K562 (cell line): ENCODE results near the gene PAEP. TPM values are rescaled to one million over a fixed set of nuclear protein-coding genes. Genes with fewer than 3 reads are reported as not detected.

Source experiments
- ATAC-seq: fragments of 200-7000 bp; cut with Tn5 transposase; 3 replicates; pipeline ENCODE4 v1.9.1; 2020; ENCODE audit warnings: moderate library complexity
- BruUV-seq: library from RNA; stranded (reverse); fragments of 400-500 nt; replicated peaks from 2 replicates; lab custom pipeline; 2021; lab: Mats Ljungman, UMichigan
- CTCF ChIA-PET: fragments of 300-600 bp; formaldehyde crosslinking; extraction: SDS; loops from one replicate; lab custom pipeline; 2021; ENCODE audit warnings: low intra/inter-chr PET ratio; lab: Yijun Ruan, JAX
- POLR2A ChIA-PET: fragments of 300-600, 350-650 bp; sonication (Branson Sonifier 250); formaldehyde crosslinking; extraction: SDS; loops from one replicate; lab custom pipeline; 2021; ENCODE audit warnings: antibody characterized with exemption, inconsistent platforms; lab: Yijun Ruan, JAX
- DNase-seq, 4 experiments: peaks; one replicate each; pipeline versions ENCODE4 v3.0.0 to v3.0.0-alpha.2; 2011 to 2018; ENCODE audit warnings: low spot score in 3 of 4, mixed read lengths in 3 of 4; ENCODE audit errors: extremely low read depth in 1 of 4
- FAIRE-seq: peaks from 2 replicates; lab custom pipeline; 2011; peaks lifted over from hg19 to GRCh38; lab: Jason Lieb, UNC
- H2AFZ ChIP-seq: 2 replicates; pipeline ENCODE4 v1.6.0; 2011; ENCODE audit warnings: low read depth, low read length, control low read depth, inconsistent platforms
- H3K27ac ChIP-seq: fragments of 200-600 bp; 3 replicates; pipeline ENCODE4 v1.8.0; 2011; ENCODE audit warnings: low read depth, mild to moderate bottlenecking, control low read depth, inconsistent platforms, low read length, moderate library complexity, mixed read lengths; ENCODE audit errors: extremely low read depth
- H3K27me3 ChIP-seq, 2 experiments: fragments of 300-600 bp in 1 of 2; 2 replicates in 1 of 2; 3 replicates in 1 of 2; pipeline versions ENCODE4 v1.6.0 to v1.8.0; 2011; ENCODE audit warnings: inconsistent platforms in 2 of 2, low read length in 2 of 2, mild to moderate bottlenecking in 1 of 2, mixed read lengths in 1 of 2, moderate library complexity in 1 of 2; ENCODE audit not compliant: control insufficient read depth in 2 of 2, insufficient read depth in 2 of 2
- H3K36me3 ChIP-seq: fragments of 300-600 bp; 3 replicates; pipeline ENCODE4 v1.8.0; 2011; ENCODE audit warnings: mild to moderate bottlenecking, low read length, inconsistent platforms; ENCODE audit not compliant: control insufficient read depth, insufficient read depth
- H3K4me1 ChIP-seq, 2 experiments: fragments of 200-600 bp in 1 of 2; replicated peaks in 1 of 2; 2 replicates in 1 of 2; 3 replicates in 1 of 2; pipeline versions ENCODE4 v1.5.1 to v1.8.0; 2011; ENCODE audit warnings: inconsistent platforms in 2 of 2, low read length in 2 of 2, mild to moderate bottlenecking in 1 of 2, mixed read lengths in 1 of 2, moderate library complexity in 1 of 2; ENCODE audit not compliant: control insufficient read depth in 2 of 2, insufficient read depth in 2 of 2
- H3K4me2 ChIP-seq: 2 replicates; pipeline ENCODE4 v1.6.1; 2011; ENCODE audit warnings: low read length, control low read depth, inconsistent platforms, mixed read lengths; ENCODE audit not compliant: insufficient read depth
- H3K4me3 ChIP-seq: fragments of 200-600 bp; sonication (generic), shearing (Covaris generic); 2 replicates; pipeline ENCODE4 v1.5.1; 2016; ENCODE audit warnings: control low read depth, inconsistent platforms
- H3K79me2 ChIP-seq: fragments of 200-600 bp; 3 replicates; pipeline ENCODE4 v1.8.0; 2011; ENCODE audit warnings: low read length, inconsistent platforms; ENCODE audit not compliant: control insufficient read depth, insufficient read depth
- H3K9ac ChIP-seq, 2 experiments: 2 replicates each; pipeline versions ENCODE4 v1.6.0 to v1.6.1; 2011; ENCODE audit warnings: low read depth in 2 of 2, low read length in 2 of 2, control low read depth in 1 of 2, inconsistent platforms in 1 of 2, mild to moderate bottlenecking in 1 of 2, mixed read lengths in 1 of 2; ENCODE audit not compliant: insufficient read depth in 1 of 2
- H3K9me1 ChIP-seq: one replicate; pipeline ENCODE4 v1.6.0; 2011; ENCODE audit warnings: inconsistent platforms, mild to moderate bottlenecking, low read length, moderate library complexity; ENCODE audit not compliant: control insufficient read depth, insufficient read depth
- H3K9me3 ChIP-seq: replicated peaks from 2 replicates; pipeline ENCODE4 v1.5.1; 2011; ENCODE audit warnings: low read depth, low read length, inconsistent platforms; ENCODE audit not compliant: control insufficient read depth, insufficient read depth
- H4K20me1 ChIP-seq: replicated peaks from 2 replicates; pipeline ENCODE4 v1.6.1; 2011; ENCODE audit warnings: low read length, inconsistent platforms, mixed read lengths; ENCODE audit not compliant: control insufficient read depth, insufficient read depth
- CBX1 ChIP-seq: sonication (generic); IDR thresholded peaks from 2 replicates; pipeline ENCODE4 v1.6.1; 2016; ENCODE audit warnings: antibody characterized with exemption, low read depth, mild to moderate bottlenecking
- JUN ChIP-seq, 2 experiments: sonication (generic) in 1 of 2; formaldehyde crosslinking in 1 of 2; IDR thresholded peaks; 2 replicates each; pipeline versions ENCODE4 v1.6.1 to v1.8.0; 2012 to 2022; ENCODE audit warnings: borderline replicate concordance in 2 of 2, mild to moderate bottlenecking in 2 of 2, improper control_type of control experiment in 1 of 2, low read depth in 1 of 2, low read length in 1 of 2, missing genetic modification reagents in 1 of 2
- TSHZ1 ChIP-seq: fragments of 250-450 bp; sonication (Bioruptor Pico); IDR thresholded peaks from 2 replicates; pipeline ENCODE4 v1.4.0; 2020; ENCODE audit warnings: mild to moderate bottlenecking, moderate library complexity
- ZNF212 ChIP-seq: fragments of 450-650 bp; formaldehyde crosslinking; IDR thresholded peaks from 2 replicates; pipeline ENCODE4 v1.4.0; 2020; ENCODE audit warnings: mild to moderate bottlenecking
- ZNF263 ChIP-seq: sonication (generic); formaldehyde crosslinking; IDR thresholded peaks from 2 replicates; pipeline ENCODE4 v1.8.0; 2022; ENCODE audit warnings: mild to moderate bottlenecking, missing genetic modification reagents, borderline replicate concordance
- WGBS: fragments of 100-300 bp; shearing (Covaris generic); methylation state at CpG from one replicate; pipeline ENCODE4 v1.1.6; 2016; ENCODE audit warnings: low coverage, mixed read lengths; ENCODE audit not compliant: insufficient coverage; ENCODE audit errors: missing lambda C conversion rate; 5-methylcytosine and 5-hydroxymethylcytosine counted together
- in situ Hi-C: fragments of 300-500 bp; cut with MboI; formaldehyde crosslinking; loops from 4 replicates; pipeline ENCODE4 v1.15.0; 2018; ENCODE audit warnings: inconsistent platforms, mixed read lengths
- intact Hi-C: fragments of 100-400 bp; cut with micrococcal nuclease; formaldehyde crosslinking; loops from 2 replicates; pipeline ENCODE4 v1.14.2; 2022
- polyA plus RNA-seq, 8 experiments: library from polyadenylated mRNA; depleted of rRNA in 4 of 8; stranded (reverse) in 5 of 8; unstranded in 3 of 8; fragments of >200 nt; fragmentation: Nextera tagmentation in 2 of 8; fragmentation: Illumina TruSeq in 1 of 8; extraction: Ambion mirVana in 2 of 8; extraction: Trizol in 1 of 8; gene quantifications; 2 replicates each; pipeline versions ENCODE4 v1.2.1 to v1.2.3, GENCODE V29; 2011 to 2014; ENCODE audit warnings: inconsistent platforms in 1 of 8, missing spikeins in 1 of 8
- total RNA-seq, 7 experiments: library from RNA; depleted of rRNA in 6 of 7; stranded (reverse); fragments of >200 nt in 6 of 7; fragmentation: Illumina TruSeq in 2 of 7; extraction: Trizol in 2 of 7; gene quantifications; 2 replicates each; pipeline versions ENCODE4 v1.2.1 to v1.2.3, GENCODE V29; 2011 to 2021; ENCODE audit warnings: low replicate concordance in 1 of 7

Gene PAEP
- total and polyA plus RNA-seq, 9 of the 15 experiments (the other 6 are each of a cell fraction or from before 2014, with no cell fraction given): 0.22 to 4.5 (median 0.58) TPM

GRCh38 chr9:135555910-135556309 is 5.6 kb upstream of the PAEP start:
- Histone ChIP-seq H3K27ac (no peak overlapping the region), H3K9me3 (no peaks in the 10 kb centered on the region), H3K36me3 (no peaks in the 10 kb centered on the region), H4K20me1 (0 out of 2 replicates have a peak, but pooled peaks cover 3% of the 10 kb centered on the region), H3K27me3 (peaks cover 15 to 45% of the 10 kb centered on the region in 2 experiments), H3K79me2 (no peaks in the 10 kb centered on the region), H3K4me1 (peaks cover 5 to 13% of the 10 kb centered on the region in 2 experiments; a peak in 3 of 5 replicates), H2AFZ (peak overlapping the region; percentile 72; the same call in 1 of the 2 replicates), H3K9me1 (no peaks in the 10 kb centered on the region), H3K4me3 (no peak overlapping the region), H3K9ac (no peak overlapping the region), H3K4me2 (no peak overlapping the region)
- no peak for FAIRE-seq
- no peak for ATAC-seq
- WGBS: 31% methylated on average over 15 of the region's 16 CpGs
- ChIA-PET CTCF (no interaction called here), POLR2A (interaction anchor here (0.6 to 1.2 kb wide), 3 partner anchors 10 to 52 kb away, joined by 3 to 4 read pairs (median 4); no protein-coding TSS in a partner anchor)
- no peak for TF ChIP-seq CBX1
- TF ChIP-seq ZNF212 (CRISPR knock-in tag): no peak
- no peak for TF ChIP-seq ZNF263 (CRISPR knock-in tag)
- no peak for TF ChIP-seq JUN (IDR thresholded peaks at IDR 0.05; ENCODE audit: borderline replicate concordance, low read depth, low read length)
- TF ChIP-seq JUN (CRISPR knock-in tag; IDR thresholded peaks at IDR 0.05; ENCODE audit: borderline replicate concordance): no peak
- no peak for TF ChIP-seq TSHZ1 (CRISPR knock-in tag)
- in situ Hi-C loops: no loop called here
- DNase-seq: no peak
- intact Hi-C loops: no loop called here
- no TSS peak for BruUV-seq
